Activated CD8-positive, alpha-beta memory T cell treated with anti-CD3 and anti-CD28 coated beads, Interleukin-2, amount 50 U/mL, for 1 hour (primary cell): ENCODE results near the gene HSPA12B.

ENCODE experiments used
- DNase-seq: peaks from one replicate; pipeline ENCODE4 v3.0.0-alpha.2; 2020; ENCODE audit errors: extremely low read depth

HSPA12B gene

GRCh38 chr20:3732327-3733118, at the start of gene HSPA12B:
Gene HSPA12B, plus strand, starts transcription at chr20:3732685. Its CDS starts 5,990 bp downstream, at chr20:3738675.
- no peak for DNase-seq

GRCh38 chr20:3685341-3685740, 47.1 kb upstream of the HSPA12B start:
- no peak for DNase-seq

- DNase-seq: no peak
Observed at GRCh38 chr20:3686421-3686820, 46.1 kb upstream of the HSPA12B start.

- DNase-seq: no peak
Observed at GRCh38 chr20:3686867-3687321, 45.6 kb upstream of the HSPA12B start.

- DNase-seq: no peak
Observed at GRCh38 chr20:3687655-3688054, 44.8 kb upstream of the HSPA12B start.

GRCh38 chr20:3689978-3690377, 42.5 kb upstream of the HSPA12B start:
- no peak for DNase-seq

GRCh38 chr20:3690413-3690812, 42.1 kb upstream of the HSPA12B start:
- no peak for DNase-seq

GRCh38 chr20:3691306-3691705, 41.2 kb upstream of the HSPA12B start:
- DNase-seq: no peak

- DNase-seq: no peak
Observed at GRCh38 chr20:3691897-3692296, 40.6 kb upstream of the HSPA12B start.

GRCh38 chr20:3692706-3693294, 39.7 kb upstream of the HSPA12B start:
- no peak for DNase-seq

GRCh38 chr20:3693376-3693775, 39.1 kb upstream of the HSPA12B start:
- no peak for DNase-seq

- no peak for DNase-seq
Observed at GRCh38 chr20:3694864-3695263, 37.6 kb upstream of the HSPA12B start.

GRCh38 chr20:3696200-3696599, 36.3 kb upstream of the HSPA12B start:
- DNase-seq: no peak

GRCh38 chr20:3696745-3697587, 35.5 kb upstream of the HSPA12B start:
- no peak for DNase-seq

- DNase-seq: no peak
Observed at GRCh38 chr20:3697588-3698305, 34.7 kb upstream of the HSPA12B start.

GRCh38 chr20:3698591-3699001, 33.9 kb upstream of the HSPA12B start:
- no peak for DNase-seq

GRCh38 chr20:3699037-3699436, 33.4 kb upstream of the HSPA12B start:
- no peak for DNase-seq

GRCh38 chr20:3701061-3701998, 31.2 kb upstream of the HSPA12B start:
- no peak for DNase-seq

GRCh38 chr20:3702611-3703391, 29.7 kb upstream of the HSPA12B start:
- DNase-seq: no peak

- DNase-seq: no peak
Observed at GRCh38 chr20:3704087-3704486, 28.4 kb upstream of the HSPA12B start.
